CD4-positive, alpha-beta T cell (primary cell): ENCODE measurements around the gene LTN1. TPM values are rescaled to one million over a fixed set of nuclear protein-coding genes. Genes with fewer than 3 reads are reported as not detected.

Source experiments
- ATAC-seq: fragments of 200-7000 bp; cut with Tn5 transposase; one replicate; pipeline ENCODE4 v1.10.0; 2022; ENCODE audit warnings: mild to moderate bottlenecking; ENCODE audit not compliant: poor library complexity
- CTCF ChIA-PET: fragments of 350-600 bp; sonication (Branson Sonifier 250); formaldehyde crosslinking; loops from one replicate; lab custom pipeline; 2021; ENCODE audit warnings: antibody characterized with exemption, inconsistent platforms; lab: Charles Lee
- POLR2A ChIA-PET: fragments of 350-600 bp; sonication (Branson Sonifier 250); formaldehyde crosslinking; loops from one replicate; lab custom pipeline; 2021; ENCODE audit warnings: antibody characterized with exemption, inconsistent platforms; lab: Charles Lee
- DNase-seq, 14 experiments: peaks; one replicate each; pipeline ENCODE4 v3.0.0-alpha.2; 2013 to 2020; ENCODE audit warnings: mixed read lengths in 2 of 14
- H3K27ac ChIP-seq, 2 donors: one replicate each; pipeline versions ENCODE4 v1.5.1 to v1.7.0; 2013; ENCODE audit warnings: low read length in 2 of 2, low read depth in 1 of 2, mild to moderate bottlenecking in 1 of 2
- H3K27me3 ChIP-seq, 2 experiments: 1 replicate in 1 of 2; 2 replicates in 1 of 2; pipeline versions ENCODE4 v1.6.1 to v1.7.0; 2013; ENCODE audit warnings: low read length in 2 of 2, control low read depth in 1 of 2, mild to moderate bottlenecking in 1 of 2, moderate library complexity in 1 of 2; ENCODE audit not compliant: insufficient read depth in 2 of 2, control insufficient read depth in 1 of 2
- H3K36me3 ChIP-seq: one replicate; pipeline ENCODE4 v1.6.1; 2013; ENCODE audit warnings: low read length, control low read depth; ENCODE audit not compliant: insufficient read depth
- H3K4me1 ChIP-seq: one replicate; pipeline ENCODE4 v1.6.1; 2013; ENCODE audit warnings: low read length, control low read depth; ENCODE audit not compliant: insufficient read depth
- H3K4me3 ChIP-seq: one replicate; pipeline ENCODE4 v1.5.1; 2013; ENCODE audit warnings: mild to moderate bottlenecking, low read length, moderate library complexity
- H3K9me3 ChIP-seq, 2 experiments: 1 replicate in 1 of 2; 2 replicates in 1 of 2; pipeline versions ENCODE4 v1.6.1 to v1.7.0; 2013; ENCODE audit warnings: low read length in 2 of 2, mild to moderate bottlenecking in 2 of 2, control low read depth in 1 of 2, moderate library complexity in 1 of 2; ENCODE audit not compliant: control insufficient read depth in 1 of 2, insufficient read depth in 1 of 2
- H3K27ac Mint-ChIP-seq: one replicate; pipeline ENCODE4 v1.8.0; 2020; ENCODE audit warnings: mixed read lengths
- H3K27me3 Mint-ChIP-seq: one replicate; pipeline ENCODE4 v1.8.0; 2021; ENCODE audit warnings: mixed read lengths
- H3K36me3 Mint-ChIP-seq: one replicate; pipeline ENCODE4 v1.8.0; 2021; ENCODE audit warnings: low read depth, mixed read lengths
- H3K4me1 Mint-ChIP-seq: one replicate; pipeline ENCODE4 v1.8.0; 2021; ENCODE audit warnings: low read depth, mixed read lengths
- H3K4me3 Mint-ChIP-seq: one replicate; pipeline ENCODE4 v1.8.0; 2020; ENCODE audit warnings: mild to moderate bottlenecking, mixed read lengths
- H3K9me3 Mint-ChIP-seq: one replicate; pipeline ENCODE4 v1.8.0; 2020; ENCODE audit warnings: mixed read lengths
- CTCF ChIP-seq: fragments of 200-600 bp; IDR thresholded peaks from one replicate; pipeline ENCODE4 v1.8.0; 2022; ENCODE audit warnings: antibody characterized with exemption, mild to moderate bottlenecking
- intact Hi-C, 2 experiments: fragments of 100-400 bp; cut with DNase I in 1 of 2; cut with micrococcal nuclease in 1 of 2; formaldehyde crosslinking; loops; one replicate each; pipeline versions ENCODE4 v1.15.1 to v1.9.0; 2023 to 2025; cut with DNase I, micrococcal nuclease
- total RNA-seq, 174 experiments: library from RNA in 2 of 174; stranded (reverse) in 2 of 174; gene quantifications; one replicate each; pipeline ENCODE4 v1.2.3 and lab custom pipeline; 2021 to 2026

Gene LTN1
- total RNA-seq, 2 experiments from 2014 or later: 23.6 to 24.3 TPM

- CTCF ChIA-PET: no interaction called here
- H3K36me3 ChIP-seq: peaks cover 92% of the 10 kb centered on the region
- no peak overlapping the region for H3K27ac ChIP-seq
- DNase-seq: no peak
- H3K4me1 ChIP-seq: no peaks in the 10 kb centered on the region
- Mint-ChIP-seq H3K4me3 (no peak overlapping the region), H3K36me3 (peaks cover 84% of the 10 kb centered on the region), H3K27me3 (no peaks in the 10 kb centered on the region), H3K27ac (no peak overlapping the region), H3K9me3 (no peaks in the 10 kb centered on the region), H3K4me1 (peaks cover 34% of the 10 kb centered on the region)
- intact Hi-C loops: no loop called here
- no peak overlapping the region for H3K4me3 ChIP-seq
- no peak for TF ChIP-seq CTCF
- no peaks in the 10 kb centered on the region for H3K27me3 ChIP-seq
- POLR2A ChIA-PET: interaction anchor here (1.6 to 2.0 kb wide), 2 partner anchors 9 to 31 kb away, joined by 7 to 9 read pairs; partner anchors contain the start of gene USP16
- no peaks in the 10 kb centered on the region for H3K9me3 ChIP-seq
- no peak for ATAC-seq
Measured at GRCh38 chr21:29033301-29033700, 40.6 kb upstream of the LTN1 start.

- intact Hi-C loops: no loop called here
- H3K27ac Mint-ChIP-seq: no peak overlapping the region
- Histone ChIP-seq H3K27ac (no peak overlapping the region), H3K36me3 (peaks cover 70% of the 10 kb centered on the region), H3K4me3 (no peak overlapping the region), H3K4me1 (peaks cover 7% of the 10 kb centered on the region), H3K27me3 (no peaks in the 10 kb centered on the region), H3K9me3 (no peaks in the 10 kb centered on the region)
- peaks cover 74% of the 10 kb centered on the region for H3K36me3 Mint-ChIP-seq
- DNase-seq (no peak), ATAC-seq (no peak)
- no peak for TF ChIP-seq CTCF
- peaks cover 49% of the 10 kb centered on the region for H3K4me1 Mint-ChIP-seq
- ChIA-PET POLR2A (interaction anchor here (14.8 kb wide), 1 partner anchor 28 kb away, joined by 479 read pairs; no protein-coding TSS in a partner anchor), CTCF (no interaction called here)
- no peak overlapping the region for H3K4me3 Mint-ChIP-seq
- no peaks in the 10 kb centered on the region for H3K27me3 Mint-ChIP-seq
- H3K9me3 Mint-ChIP-seq: no peaks in the 10 kb centered on the region
Measured at GRCh38 chr21:29030909-29031308, 38.2 kb upstream of the LTN1 start.

- Mint-ChIP-seq H3K4me1 (peaks cover 63% of the 10 kb centered on the region), H3K36me3 (peaks cover 80% of the 10 kb centered on the region), H3K27me3 (no peaks in the 10 kb centered on the region), H3K27ac (no peak overlapping the region), H3K4me3 (no peak overlapping the region), H3K9me3 (no peaks in the 10 kb centered on the region)
- Histone ChIP-seq H3K36me3 (peaks cover 58% of the 10 kb centered on the region), H3K27ac (no peak overlapping the region), H3K4me1 (peaks cover 15% of the 10 kb centered on the region), H3K4me3 (no peak overlapping the region), H3K27me3 (no peaks in the 10 kb centered on the region), H3K9me3 (no peaks in the 10 kb centered on the region)
- ATAC-seq (no peak), DNase-seq (no peak)
- intact Hi-C loops: no loop called here
- POLR2A ChIA-PET: interaction anchor here (2.3 to 14.8 kb wide), 2 partner anchors 26 to 37 kb away, joined by 6 to 479 read pairs; partner anchors contain the start of gene LTN1
- no peak for TF ChIP-seq CTCF
- CTCF ChIA-PET: no interaction called here
Measured at GRCh38 chr21:29029524-29029923, 36.8 kb upstream of the LTN1 start.
